HG03025 (cell line): ENCODE results near the gene GRB10.

Experiments
- ATAC-seq: cut with Tn5 transposase; IDR thresholded peaks from one replicate; pipeline ENCODE4 v1.9.1; 2021; ENCODE audit warnings: mild to moderate bottlenecking, moderate library complexity; ENCODE audit not compliant: unreplicated experiment, low FRiP score

The GRB10 gene

GRCh38 chr7:50782375-50783208 lies at the start of gene GRB10:
GRB10 (minus strand) TSS chr7:50782896; CDS start chr7:50732322, 50,574 bp downstream.
- no peak for ATAC-seq

GRCh38 chr7:50828801-50829200 lies 46.1 kb upstream of the GRB10 start:
- no peak for ATAC-seq

DNA sequence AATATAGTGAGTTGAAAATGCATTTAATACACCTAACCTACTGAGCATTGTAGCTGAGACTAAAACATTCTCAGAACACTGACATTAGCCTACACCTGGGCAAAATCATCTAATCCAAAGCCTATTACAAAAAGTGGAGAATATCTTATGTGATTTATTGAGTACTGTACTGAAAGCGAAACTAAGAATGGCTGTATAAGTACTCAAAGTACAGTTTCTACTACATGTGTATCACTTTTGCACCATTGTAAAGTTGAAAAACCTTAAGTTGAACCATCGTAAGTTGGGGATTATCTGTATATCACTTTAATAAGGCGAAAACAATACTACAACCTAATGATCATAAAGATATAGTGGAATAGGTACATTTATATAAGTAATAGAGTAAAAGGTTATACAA lies 45.4 kb upstream of the GRB10 start:
- ATAC-seq, result no peak

DNA sequence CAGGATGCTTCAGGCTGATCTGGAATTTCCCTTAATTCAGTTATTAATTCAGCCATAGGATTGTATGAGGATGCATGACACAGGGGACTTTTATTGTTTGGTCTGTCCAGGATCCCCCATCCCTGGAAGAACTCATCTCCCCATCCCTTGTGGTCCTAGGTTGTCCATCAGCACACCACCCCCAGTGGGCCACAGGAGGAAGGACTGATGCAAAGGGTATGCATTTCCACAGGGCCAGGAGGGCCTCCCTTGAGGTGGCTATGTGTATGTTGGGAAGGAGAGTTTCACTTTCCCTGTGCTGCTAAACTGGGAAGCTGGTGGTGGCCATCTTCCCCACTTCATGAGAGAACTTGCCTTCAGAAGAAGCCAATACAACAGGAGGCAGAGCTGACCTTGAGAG lies 44.6 kb upstream of the GRB10 start:
- no peak for ATAC-seq

DNA sequence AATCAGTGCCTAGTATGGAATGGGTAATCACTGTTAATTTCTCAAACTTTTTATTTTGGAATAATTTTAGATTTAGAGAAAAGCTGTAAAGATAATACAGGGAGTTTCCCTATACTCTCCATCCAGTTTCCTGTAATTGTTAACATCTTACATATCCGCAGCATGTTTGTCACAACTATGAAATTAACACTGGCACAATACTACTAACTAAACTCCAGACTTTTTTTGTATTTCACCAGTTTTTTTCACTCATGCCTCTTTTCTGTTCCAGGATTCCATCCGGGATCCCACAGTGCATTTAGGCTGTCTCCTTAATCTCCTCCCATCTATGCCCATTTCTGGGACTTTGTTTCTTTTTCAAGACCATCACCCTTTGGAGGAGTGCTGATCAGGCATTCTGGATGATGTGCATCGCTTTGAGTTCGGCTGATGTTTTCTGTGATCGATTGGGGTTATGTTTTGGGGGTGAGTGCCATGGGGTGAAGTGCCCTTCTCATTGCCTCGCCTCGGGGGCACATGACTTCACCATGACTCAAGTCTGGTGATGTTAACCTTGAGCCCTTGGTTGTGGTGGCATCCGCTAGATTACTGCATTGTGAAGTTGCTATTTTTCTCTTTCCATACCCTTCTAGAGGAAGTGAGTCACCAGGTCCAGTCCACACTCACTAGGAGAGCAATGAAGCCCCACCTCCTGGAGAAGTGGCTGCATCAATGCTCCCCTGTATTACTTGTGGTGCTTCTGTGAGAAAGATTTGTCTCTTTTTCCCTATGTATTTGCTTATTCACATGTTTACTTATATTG lies 43.9 kb upstream of the GRB10 start:
- no peak for ATAC-seq

- no peak for ATAC-seq
Measured at GRCh38 chr7:50825465-50825864, 42.8 kb upstream of the GRB10 start.

- ATAC-seq, result no peak
Measured at GRCh38 chr7:50824882-50825281, 42.2 kb upstream of the GRB10 start.

GRCh38 chr7:50822706-50823105 lies 40.0 kb upstream of the GRB10 start:
- no peak for ATAC-seq

DNA sequence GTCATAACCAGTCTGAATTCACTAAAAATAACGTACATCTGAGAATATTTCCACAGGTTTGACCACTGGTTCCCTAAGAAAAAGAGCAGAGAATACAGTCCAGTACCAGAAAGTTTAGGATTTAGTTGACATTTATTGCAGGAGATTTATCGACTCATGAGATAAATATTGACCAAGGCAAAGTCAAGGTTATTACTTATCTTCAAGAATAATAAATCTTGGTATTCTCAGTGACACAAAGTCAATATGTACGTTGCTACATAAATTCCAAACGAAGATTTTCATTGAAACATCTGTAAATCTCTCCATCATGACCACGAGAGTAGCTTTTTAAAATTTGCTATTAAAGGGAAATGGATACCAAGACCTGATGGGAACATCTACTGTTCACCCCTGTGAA lies 39.4 kb upstream of the GRB10 start:
- no peak for ATAC-seq

GRCh38 chr7:50821457-50822008 lies 38.8 kb upstream of the GRB10 start:
- ATAC-seq, result no peak

DNA sequence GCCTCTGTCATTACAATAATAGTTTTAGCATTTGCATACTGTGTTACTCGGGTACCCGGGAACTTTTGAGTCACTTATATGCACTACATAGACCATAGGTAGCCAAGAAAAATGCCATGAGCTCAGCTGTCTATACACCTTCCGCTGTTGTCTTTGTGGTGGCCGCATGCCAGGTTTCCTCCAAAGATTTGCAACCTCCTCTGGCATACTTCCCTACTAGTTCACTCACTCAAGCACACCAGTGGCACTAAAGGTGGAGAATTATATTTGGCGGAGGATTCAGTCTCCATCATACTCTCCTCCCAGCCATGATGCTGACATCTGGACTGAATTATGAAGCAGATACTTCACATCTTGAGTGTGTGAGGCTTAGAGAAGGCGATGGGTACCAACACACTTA lies 35.6 kb upstream of the GRB10 start:
- ATAC-seq, result no peak

DNA sequence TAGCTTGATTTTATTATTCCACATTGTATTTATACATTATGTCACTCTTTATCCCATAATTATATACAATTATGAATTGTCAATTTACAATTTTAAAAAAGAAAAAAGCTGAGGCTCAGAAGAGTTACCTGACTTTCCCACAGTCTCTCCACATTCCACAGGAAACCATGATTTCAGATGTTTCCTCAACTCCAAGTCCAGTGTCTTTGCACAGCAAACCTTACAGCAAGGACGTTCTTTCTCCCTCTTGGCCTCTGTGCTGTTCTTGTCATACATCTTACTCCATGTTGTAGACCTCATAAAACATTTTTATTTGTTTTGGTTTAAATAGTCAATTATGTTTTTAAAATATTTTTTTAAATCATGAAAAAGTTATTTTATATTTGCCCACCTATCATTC lies 34.9 kb upstream of the GRB10 start:
- no peak for ATAC-seq

- no peak for ATAC-seq
Measured at GRCh38 chr7:50815138-50815537, 32.4 kb upstream of the GRB10 start.

DNA sequence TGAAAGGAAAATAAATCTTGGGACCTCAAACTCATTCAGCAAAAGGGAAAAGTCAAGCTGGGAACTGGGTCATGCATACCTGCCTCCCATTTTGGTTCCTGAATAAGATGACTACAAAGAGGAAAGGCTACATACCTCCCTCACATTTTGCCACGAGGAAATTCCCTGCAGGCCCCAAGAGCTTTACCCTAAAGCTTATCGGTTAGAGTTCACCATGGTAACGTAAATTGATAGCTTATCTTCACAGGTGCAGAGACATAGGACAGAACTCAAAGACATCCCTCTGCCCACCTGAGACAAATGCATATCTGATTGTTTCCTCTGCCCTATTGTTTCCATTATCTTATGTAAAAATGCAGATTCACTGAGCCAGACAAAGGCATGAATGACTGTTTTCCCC lies 31.5 kb upstream of the GRB10 start:
- no peak for ATAC-seq

GRCh38 chr7:50812841-50813475 lies 30.3 kb upstream of the GRB10 start:
- ATAC-seq, result no peak

GRCh38 chr7:50812094-50812493 lies 29.4 kb upstream of the GRB10 start:
- no peak for ATAC-seq

DNA sequence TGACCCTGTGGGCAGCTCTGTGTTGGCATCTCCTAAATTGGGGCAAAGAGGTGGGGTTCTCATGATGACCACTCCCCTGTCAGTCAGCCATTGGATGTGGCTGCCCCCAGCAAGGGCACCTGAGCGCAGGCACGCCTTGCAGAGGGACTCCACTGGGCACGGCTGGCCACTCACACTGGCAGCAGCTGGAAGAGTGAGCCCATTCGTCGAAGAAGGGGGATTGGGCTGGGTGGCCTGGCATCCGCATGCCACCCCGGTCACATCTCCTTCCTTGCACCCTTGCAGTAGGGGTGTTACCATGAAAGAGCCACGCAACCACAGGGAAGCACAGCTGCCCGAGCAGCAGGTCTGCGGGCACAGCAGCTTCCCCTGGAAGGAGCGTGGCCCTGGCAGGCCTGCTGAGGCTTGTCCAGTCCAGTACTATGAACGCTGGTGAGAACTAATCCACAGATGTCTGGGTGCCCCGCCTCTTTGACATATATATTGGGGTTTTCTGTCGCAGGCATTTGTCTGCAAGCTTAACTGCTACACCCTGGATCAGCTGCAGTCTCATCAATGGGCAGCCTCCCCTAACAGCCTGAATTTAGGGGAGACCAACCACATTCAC lies 25.7 kb upstream of the GRB10 start:
- ATAC-seq, result no peak

- ATAC-seq, result no peak
Measured at GRCh38 chr7:50807026-50807730, 24.5 kb upstream of the GRB10 start.

DNA sequence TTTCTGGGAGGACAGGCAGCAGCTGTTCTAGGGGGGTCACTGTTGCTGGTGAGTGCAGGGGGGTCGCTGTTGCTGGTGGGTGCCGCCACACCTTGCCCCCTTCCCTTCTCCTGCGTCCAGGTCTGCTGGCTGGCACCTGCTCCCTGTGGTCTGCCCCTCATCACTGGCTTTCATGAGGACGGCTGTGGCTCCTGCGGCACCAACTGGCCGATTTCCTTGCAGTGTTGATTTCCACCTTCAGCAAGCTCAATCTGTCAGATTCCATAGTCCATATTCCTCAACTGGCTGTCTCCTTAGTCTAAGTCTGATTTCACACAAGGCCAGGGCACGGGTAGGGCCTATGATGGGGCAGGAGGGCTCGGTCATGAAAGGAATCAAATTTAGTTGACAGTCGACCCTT lies 23.4 kb upstream of the GRB10 start:
- no peak for ATAC-seq
